Activated CD8-positive, alpha-beta T cell treated with anti-CD3 and anti-CD28 coated beads for 36 hours (primary cell): ENCODE measurements around the gene SNRNP70. TPM values are rescaled to one million over a fixed set of nuclear protein-coding genes. Genes with fewer than 3 reads are reported as not detected.

ENCODE experiments used
- ATAC-seq: fragments of 200-7000 bp; cut with Tn5 transposase; one replicate; pipeline ENCODE4 v1.10.0; 2021; ENCODE audit warnings: mild to moderate bottlenecking, moderate library complexity
- CTCF ChIA-PET: fragments of 350-600 bp; sonication (Branson Sonifier 250); formaldehyde crosslinking; loops from one replicate; lab custom pipeline; 2021; ENCODE audit warnings: antibody characterized with exemption; lab: Charles Lee
- POLR2A ChIA-PET: fragments of 350-600 bp; sonication (Branson Sonifier 250); formaldehyde crosslinking; loops from one replicate; lab custom pipeline; 2021; ENCODE audit warnings: antibody characterized with exemption; lab: Charles Lee
- DNase-seq: peaks from one replicate; pipeline ENCODE4 v3.0.0-alpha.2; 2020
- H3K27ac Mint-ChIP-seq: one replicate; pipeline ENCODE4 v1.8.0; 2021; ENCODE audit warnings: mild to moderate bottlenecking, mixed read lengths
- H3K27me3 Mint-ChIP-seq: one replicate; pipeline ENCODE4 v1.8.0; 2021; ENCODE audit warnings: mixed read lengths
- H3K36me3 Mint-ChIP-seq: one replicate; pipeline ENCODE4 v1.8.0; 2021; ENCODE audit warnings: low read depth, mixed read lengths
- H3K4me1 Mint-ChIP-seq: one replicate; pipeline ENCODE4 v1.8.0; 2021; ENCODE audit warnings: low read depth, mixed read lengths
- H3K4me3 Mint-ChIP-seq: one replicate; pipeline ENCODE4 v1.8.0; 2021; ENCODE audit warnings: mild to moderate bottlenecking, moderate library complexity, mixed read lengths
- H3K9me3 Mint-ChIP-seq: one replicate; pipeline ENCODE4 v1.8.0; 2021; ENCODE audit warnings: mixed read lengths
- intact Hi-C: fragments of 100-400 bp; cut with micrococcal nuclease; formaldehyde crosslinking; loops from one replicate; pipeline ENCODE4 v1.10.0; 2022
- total RNA-seq, 2 experiments: library from RNA; stranded (reverse); gene quantifications; one replicate each; pipeline ENCODE4 v1.2.3, GENCODE V29; 2021
- TF ChIP-seq, protein P1 (sequence below): fragments of 200-600 bp; IDR thresholded peaks from one replicate; pipeline ENCODE4 v1.8.0; 2022; ENCODE audit warnings: antibody characterized with exemption, mild to moderate bottlenecking

Gene SNRNP70
- total RNA-seq, 2 experiments from 2014 or later = 187 to 188 TPM

DNA sequence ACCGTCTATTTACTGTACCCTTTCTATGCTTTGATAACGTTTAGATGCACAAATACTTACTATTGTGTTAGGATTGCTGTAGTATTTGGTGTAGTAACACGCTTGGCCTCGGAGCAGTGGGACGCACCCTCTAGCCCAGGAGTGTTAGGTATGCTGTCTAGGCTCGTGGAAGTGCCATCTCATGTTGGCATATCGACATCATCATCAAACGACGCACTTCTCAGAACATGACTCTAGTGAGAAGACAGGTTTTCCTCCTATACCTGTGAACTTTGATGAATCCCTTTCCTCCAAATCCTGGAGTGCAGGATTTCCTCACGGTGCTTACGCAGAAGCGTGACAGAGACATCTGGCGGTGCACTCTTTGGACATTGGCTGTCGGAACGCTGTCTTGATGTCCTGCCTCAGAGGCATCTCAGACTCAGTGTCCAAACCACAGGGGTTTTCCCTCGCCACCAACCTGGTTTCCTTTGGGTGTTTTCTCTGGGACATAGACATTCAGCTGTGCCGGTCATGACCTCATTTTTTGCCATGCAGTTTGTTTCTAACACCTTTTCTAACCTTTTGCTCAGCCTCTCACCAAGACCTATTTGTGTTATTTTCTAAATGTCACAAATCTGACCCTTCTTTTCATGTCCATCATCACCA lies 6.3 kb downstream of the SNRNP70 start:
- TF ChIP-seq, protein P1, sequence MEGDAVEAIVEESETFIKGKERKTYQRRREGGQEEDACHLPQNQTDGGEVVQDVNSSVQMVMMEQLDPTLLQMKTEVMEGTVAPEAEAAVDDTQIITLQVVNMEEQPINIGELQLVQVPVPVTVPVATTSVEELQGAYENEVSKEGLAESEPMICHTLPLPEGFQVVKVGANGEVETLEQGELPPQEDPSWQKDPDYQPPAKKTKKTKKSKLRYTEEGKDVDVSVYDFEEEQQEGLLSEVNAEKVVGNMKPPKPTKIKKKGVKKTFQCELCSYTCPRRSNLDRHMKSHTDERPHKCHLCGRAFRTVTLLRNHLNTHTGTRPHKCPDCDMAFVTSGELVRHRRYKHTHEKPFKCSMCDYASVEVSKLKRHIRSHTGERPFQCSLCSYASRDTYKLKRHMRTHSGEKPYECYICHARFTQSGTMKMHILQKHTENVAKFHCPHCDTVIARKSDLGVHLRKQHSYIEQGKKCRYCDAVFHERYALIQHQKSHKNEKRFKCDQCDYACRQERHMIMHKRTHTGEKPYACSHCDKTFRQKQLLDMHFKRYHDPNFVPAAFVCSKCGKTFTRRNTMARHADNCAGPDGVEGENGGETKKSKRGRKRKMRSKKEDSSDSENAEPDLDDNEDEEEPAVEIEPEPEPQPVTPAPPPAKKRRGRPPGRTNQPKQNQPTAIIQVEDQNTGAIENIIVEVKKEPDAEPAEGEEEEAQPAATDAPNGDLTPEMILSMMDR = no peak
- Mint-ChIP-seq H3K9me3 (no peaks in the 10 kb centered on the region), H3K27ac (peak overlapping the region; percentile 68), H3K4me1 (peaks cover 37% of the 10 kb centered on the region), H3K4me3 (no peak overlapping the region), H3K36me3 (peaks cover 54% of the 10 kb centered on the region), H3K27me3 (no peaks in the 10 kb centered on the region)
- ChIA-PET POLR2A (interaction anchor here (1.5 kb wide), 1 partner anchor 92 kb away, joined by 5 read pairs; no protein-coding TSS in a partner anchor), CTCF (no interaction called here)
- intact Hi-C loops = no loop called here
- no peak for ATAC-seq
- DNase-seq = peak; percentile 31

DNA sequence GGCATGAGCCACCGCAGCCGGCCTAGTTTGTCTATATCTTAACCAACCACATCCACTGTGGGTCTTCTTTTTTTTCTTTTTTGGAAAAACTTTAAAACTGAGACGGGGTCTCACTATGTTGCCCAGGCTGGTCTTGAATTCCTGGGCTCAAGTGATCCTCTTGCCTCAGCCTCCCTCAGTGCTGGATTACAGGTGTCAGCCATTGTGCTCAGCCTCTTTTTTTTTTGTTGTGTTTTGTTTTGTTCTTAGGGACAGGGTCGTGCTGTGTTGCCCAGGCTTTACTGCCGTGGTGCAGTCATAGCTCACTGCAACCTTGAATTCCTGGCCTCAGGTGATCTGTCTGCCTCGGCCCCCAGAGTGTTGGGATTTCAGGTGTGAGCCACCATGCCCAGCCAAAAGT lies 7.4 kb downstream of the SNRNP70 start:
- TF ChIP-seq, protein P1 = no peak
- Mint-ChIP-seq H3K4me3 (no peak overlapping the region), H3K27me3 (no peaks in the 10 kb centered on the region), H3K36me3 (peaks cover 48% of the 10 kb centered on the region), H3K27ac (no peak overlapping the region), H3K9me3 (no peaks in the 10 kb centered on the region), H3K4me1 (peaks cover 29% of the 10 kb centered on the region)
- ATAC-seq (no peak), DNase-seq (no peak)
- CTCF ChIA-PET = interaction anchor here (1.1 kb wide), 1 partner anchor 122 kb away, joined by 3 read pairs; no protein-coding TSS in a partner anchor
- POLR2A ChIA-PET = interaction anchor here (1.5 kb wide), 1 partner anchor 93 kb away, joined by 5 read pairs; no protein-coding TSS in a partner anchor
- intact Hi-C loops = no loop called here

DNA sequence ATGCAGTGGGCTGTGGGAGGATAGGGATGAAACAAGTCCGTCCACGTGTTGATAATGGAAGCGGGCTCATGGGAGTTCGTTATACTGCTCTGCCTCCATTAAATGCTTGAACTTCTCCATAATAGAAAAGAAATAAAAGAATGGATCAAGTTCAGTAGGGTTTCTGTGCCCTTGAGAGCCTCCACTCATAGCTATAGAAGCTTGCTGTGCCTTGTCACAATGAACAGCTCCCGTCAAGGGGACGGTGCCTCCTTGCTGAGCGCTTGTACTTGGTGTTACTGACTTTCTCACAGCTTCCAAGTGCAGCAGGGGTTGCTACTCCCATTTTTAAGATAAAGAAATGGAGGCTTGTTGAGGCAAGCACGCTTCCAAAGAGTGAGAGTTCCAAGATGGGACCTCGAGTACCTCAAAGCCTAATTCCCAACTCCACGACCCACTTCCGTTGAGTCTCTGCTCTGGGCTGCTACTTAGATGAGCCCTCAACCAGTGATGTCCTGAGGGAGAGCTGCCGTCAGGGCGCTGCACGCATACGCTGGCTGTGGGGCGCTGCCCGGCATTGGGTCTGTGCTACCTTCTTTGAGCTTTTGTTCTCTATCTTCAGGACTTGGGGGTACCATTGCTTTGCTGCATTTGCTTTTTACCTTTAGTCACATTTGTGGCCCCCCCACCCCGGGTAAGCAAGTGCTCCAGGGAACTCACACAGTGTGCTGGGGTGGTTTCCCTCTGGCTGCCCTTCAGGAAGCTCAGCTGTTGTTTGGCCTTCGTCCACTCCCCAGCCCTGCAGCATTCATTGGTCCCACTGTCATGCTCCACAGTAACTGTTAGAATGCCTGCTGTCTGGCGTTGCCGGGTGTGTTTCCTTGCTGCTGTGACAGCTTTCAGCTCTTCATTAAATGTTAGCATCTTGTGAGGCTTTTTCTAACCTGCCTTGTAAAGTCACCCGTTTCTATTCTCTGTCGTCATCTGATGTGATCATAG lies 9.5 kb downstream of the SNRNP70 start:
- H3K27ac Mint-ChIP-seq = no peak overlapping the region
- DNase-seq (no peak), ATAC-seq (no peak)
- peaks cover 21% of the 10 kb centered on the region for H3K4me1 Mint-ChIP-seq
- ChIA-PET POLR2A (interaction anchor here (0.6 to 2.2 kb wide), 7 partner anchors 8 to 815 kb away, joined by 3 to 14 read pairs (median 6); partner anchors contain the start of gene PPFIA3), CTCF (interaction anchor here (0.7 to 3.1 kb wide), 6 partner anchors 11 to 114 kb away, joined by 3 to 19 read pairs (median 6); partner anchors contain the start of gene LIN7B)
- H3K27me3 Mint-ChIP-seq = no peaks in the 10 kb centered on the region
- H3K9me3 Mint-ChIP-seq = no peaks in the 10 kb centered on the region
- TF ChIP-seq, protein P1 = no peak
- intact Hi-C loops = loop anchor here (5.0 kb wide), 1 partner anchor 53 kb away; no protein-coding TSS in a partner anchor
- no peak overlapping the region for H3K4me3 Mint-ChIP-seq
- peaks cover 52% of the 10 kb centered on the region for H3K36me3 Mint-ChIP-seq

DNA sequence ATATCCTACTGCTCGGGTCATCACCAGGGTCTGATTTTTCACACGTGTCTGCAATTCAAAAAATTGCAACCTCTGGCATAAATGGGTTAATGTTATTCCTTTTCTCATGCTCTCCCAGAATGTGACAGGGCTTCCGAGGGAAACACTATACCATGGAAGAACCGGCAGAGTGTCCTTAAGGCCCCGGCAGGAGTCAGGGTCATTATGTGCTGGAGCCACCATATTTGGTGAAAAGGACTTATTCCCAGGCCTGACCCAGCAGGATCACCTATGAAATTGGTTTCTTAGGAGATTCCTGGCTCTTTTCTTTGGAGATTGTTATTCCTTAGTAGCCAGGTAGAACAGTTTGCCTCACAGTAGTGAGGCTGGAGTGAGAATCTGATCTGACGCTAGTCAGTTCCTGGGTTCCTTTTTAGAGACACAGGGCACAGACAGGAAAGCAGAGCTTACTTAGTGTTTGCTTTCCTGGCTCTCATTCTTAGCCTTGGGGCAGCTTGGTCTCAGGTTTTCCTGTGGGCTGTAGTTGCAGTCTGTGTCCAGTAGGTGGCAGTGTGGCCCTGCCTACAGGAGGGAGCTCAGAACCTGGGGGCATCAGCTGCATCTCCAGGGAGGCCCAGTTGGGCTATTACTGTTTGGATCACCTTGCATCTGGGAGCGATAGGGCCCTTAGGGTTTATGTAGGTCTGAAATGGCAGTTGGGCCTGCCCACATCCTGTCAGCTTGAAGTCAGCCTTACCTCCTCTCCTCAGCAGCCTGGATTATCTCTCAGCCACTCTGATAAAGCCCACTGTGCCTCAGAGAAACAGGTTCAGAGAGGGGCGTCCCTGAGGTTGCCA lies 12.4 kb downstream of the SNRNP70 start:
- intact Hi-C loops = loop anchor here (5.0 kb wide), 1 partner anchor 50 kb away; no protein-coding TSS in a partner anchor
- H3K9me3 Mint-ChIP-seq = no peaks in the 10 kb centered on the region
- H3K27me3 Mint-ChIP-seq = no peaks in the 10 kb centered on the region
- ChIA-PET POLR2A (interaction anchor here (0.7 to 1.8 kb wide), 8 partner anchors 8 to 49 kb away, joined by 3 to 7 read pairs (median 5); partner anchors contain the start of gene LIN7B), CTCF (interaction anchor here (0.6 to 2.8 kb wide), 49 partner anchors 9 to 431 kb away, joined by 3 to 52 read pairs (median 4); partner anchors contain the start of genes CGB7, GYS1, HRC and LIN7B)
- peak; percentile 81 for DNase-seq
- TF ChIP-seq, protein P1 = peak; percentile 99
- H3K4me1 Mint-ChIP-seq = peaks cover 2% of the 10 kb centered on the region
- H3K4me3 Mint-ChIP-seq = no peak overlapping the region
- ATAC-seq = peak; percentile 92
- H3K27ac Mint-ChIP-seq = peak overlapping the region; percentile 46
- H3K36me3 Mint-ChIP-seq = peaks cover 45% of the 10 kb centered on the region
